Dermis microvascular lymphatic vessel endothelial cell (primary cell): Measurements from ENCODE around the gene PAQR4. TPM values are rescaled to one million over a fixed set of nuclear protein-coding genes. Genes with fewer than 3 reads are reported as not detected.
"Not testable (repeated sequence)": the region's sequence is repeated elsewhere in the genome, so short reads cannot be mapped to it uniquely, and the experiment has no call there.

ENCODE experiments used
- DNase-seq, 2 donors: peaks; one replicate each; pipeline versions ENCODE4 v3.0.0 to v3.0.0-alpha.2; 2010; ENCODE audit warnings: low read depth in 2 of 2
- total RNA-seq: library from RNA; depleted of rRNA; stranded (reverse); fragments of >200 nt; gene quantifications from 2 replicates; pipeline ENCODE4 v1.2.1, GENCODE V29; 2014

The PAQR4 gene
- total RNA-seq: 4.8 and 7.4 TPM in 2 replicates

DNA sequence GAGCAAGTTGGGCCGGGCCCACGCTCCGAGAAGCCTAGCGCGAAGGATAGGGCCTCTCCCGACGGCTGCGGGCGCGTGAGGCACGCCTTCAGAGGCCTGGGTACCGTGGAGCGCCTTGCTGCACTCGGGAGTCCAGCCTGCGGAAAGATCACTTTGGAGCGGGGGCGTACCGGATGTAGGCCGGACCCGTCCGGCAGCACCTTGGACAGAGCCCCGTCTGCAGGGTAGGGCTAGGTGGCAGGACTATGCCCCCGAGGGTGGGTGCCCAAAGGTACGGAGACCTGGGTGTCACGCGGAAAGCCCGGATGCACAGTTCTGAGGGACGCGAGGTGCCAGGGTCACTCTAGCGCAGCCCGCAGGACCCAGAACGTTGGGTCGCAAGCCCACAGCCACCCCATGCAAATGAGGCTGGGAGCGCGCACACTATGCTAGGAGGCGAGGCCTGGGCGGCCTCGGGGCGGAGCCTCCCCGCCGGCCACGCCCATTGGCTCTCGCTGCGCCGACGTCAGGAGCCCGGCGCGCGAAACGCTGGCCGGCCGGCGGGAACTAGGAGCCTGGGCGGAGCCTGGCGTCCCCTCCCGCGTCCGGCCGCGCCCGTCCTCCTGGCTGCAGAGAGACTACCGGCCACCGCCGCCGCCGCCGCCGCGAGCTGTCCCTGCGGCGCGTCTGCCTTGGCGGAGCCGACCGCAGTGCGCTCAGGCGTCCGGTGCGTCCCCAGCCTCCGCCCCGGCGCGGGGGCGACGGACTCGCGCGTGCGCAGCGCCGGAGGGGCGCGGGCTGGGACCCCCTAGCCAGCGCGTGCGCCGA lies at the start of gene PAQR4:
TSS of gene PAQR4 (plus strand) at position 611 of the 807 bp plus-strand sequence. CDS start 327 bp downstream, outside the sequence.
- DNase-seq: peak; percentile 63 to 89

DNA sequence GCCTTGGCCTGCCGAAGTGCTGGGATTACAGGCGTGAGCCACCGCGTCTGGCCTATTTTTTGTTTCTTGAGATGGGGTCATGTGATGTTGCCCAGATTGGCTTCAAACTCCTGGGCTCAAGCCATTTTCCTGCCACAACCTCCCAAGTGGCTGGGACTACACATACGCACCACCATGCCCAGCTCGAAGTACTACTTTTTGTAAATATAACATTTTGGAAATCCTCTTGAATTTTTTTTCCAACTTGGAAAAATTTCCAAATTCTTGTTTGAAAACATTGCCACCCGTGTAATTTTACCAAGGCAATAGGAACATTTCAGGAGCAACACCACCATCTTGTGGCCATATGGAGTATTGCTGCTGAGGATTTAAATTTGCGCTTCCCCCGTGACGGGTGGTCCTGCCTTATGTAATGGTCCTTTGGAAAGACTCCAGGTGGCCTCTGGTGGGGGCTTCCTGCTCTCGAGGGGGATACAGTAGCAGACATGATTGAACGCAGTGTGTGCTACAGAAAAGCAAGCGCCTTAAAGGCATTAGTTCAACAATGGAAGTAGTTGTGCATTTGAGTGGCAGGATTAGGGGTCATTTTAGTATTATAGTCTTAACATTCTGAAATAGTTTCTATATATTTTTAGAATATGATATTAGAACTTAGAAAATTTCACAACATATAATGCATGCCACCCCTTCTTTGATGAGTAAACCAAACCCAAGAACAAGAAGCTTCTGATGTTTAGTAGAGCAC lies 49.5 kb upstream of the PAQR4 start:
- DNase-seq: peak; percentile 66 to 70

DNA sequence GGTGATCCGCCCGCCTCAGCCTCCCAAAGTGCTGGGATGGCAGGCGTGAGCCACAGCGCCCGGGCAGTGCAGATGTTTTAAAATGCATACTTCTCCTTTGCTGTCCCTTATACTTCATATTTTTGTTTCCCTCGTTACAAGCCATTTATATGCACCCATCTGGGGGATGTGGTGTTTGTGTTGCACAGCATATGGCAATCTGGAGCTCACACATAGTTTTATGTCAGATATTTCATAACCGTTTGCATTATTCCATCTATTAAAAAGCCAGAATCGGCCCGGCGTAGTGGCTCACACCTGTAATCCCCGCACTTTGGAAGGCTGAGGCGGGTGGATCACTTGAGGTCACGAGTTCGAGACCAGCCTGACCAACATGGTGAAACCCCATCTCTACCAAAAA lies 45.7 kb upstream of the PAQR4 start:
- no peak for DNase-seq

DNA sequence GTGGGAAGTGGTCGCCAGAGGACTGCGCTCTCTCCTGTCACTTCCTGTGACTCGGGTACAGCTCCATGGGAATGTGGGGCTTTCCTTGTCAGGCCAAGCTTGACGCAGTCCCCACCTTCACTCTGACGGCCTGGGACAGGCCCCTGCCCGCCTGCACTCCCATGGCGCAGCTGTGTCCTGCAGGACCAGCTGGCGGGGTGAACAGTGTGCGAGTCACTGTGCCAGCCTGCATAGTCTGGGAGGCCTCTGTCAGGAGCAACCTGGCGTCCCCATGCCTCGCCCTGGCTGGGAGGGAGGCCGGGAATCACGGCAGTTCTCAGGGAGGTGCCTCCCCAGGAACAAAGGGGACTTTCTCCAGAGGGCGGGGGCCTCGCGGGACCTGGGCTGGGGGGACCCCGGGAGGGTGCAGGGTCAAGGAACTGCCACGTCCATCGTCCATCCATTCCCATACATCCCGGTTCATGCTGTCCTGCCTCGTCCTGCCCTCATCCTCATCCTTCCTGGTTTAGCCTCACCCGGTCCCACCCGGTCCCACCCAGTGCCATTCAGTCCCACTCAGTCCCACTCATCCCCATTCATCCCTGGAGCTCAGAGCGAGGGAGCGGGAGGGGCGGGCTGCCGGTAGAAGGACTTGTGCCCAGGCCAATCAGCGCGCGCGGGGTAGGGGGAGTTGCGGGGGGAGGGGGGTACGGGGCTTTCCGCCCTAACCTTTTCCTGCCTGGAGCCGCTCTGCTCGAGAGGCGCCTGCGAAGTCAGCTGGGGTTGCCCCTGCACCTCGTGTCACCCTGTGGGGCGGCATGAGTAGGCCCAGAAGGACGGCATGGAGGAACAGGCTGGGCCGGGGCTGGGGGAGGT lies 44.0 kb upstream of the PAQR4 start:
- no peak for DNase-seq

DNA sequence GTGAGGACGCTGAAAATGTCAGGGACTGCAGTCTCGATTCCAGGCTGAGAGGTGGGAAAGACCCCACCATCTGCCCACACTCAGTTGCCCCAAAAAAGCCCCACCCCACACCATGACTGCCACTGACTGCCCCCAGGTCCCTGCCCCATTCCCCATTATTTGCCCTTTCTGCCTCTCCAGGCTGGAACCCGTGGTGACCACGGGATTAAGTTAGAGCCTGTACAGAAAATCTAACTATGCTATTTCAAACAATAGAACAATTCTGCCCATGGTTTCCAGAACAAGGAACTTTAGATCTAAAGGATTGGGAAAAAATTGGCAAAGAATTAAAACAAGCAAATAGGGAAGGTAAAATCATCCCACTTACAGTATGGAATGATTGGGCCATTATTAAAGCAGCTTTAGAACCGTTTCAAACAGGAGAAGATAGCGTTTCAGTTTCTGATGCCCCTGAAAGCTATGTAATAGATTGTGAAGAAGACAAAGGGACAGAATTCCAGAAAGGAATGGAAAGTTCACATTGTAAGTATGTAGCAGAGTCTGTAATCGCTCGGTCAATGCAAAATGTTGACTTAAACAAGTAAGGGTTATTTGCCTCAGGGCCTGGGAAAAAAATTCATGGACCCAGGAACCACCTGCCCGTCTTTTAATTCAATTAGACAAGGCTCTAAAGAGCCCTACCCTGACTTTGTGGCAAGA lies 43.0 kb upstream of the PAQR4 start:
- no peak for DNase-seq

DNA sequence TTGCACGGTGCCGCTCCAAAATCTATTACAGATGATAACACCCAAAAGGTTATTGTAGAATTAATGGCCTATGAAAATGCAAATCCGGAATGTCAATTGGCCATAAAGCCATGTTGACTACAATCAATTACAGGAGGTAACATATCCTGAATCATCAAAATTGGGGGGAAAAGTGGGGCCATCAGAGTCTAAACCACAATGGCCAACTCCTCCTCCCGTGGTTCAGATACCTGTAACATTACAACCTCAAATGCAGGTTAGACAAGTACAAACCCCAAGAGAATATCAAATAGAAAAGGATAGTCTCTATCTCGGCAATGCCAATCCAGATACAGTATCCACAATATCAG lies 42.5 kb upstream of the PAQR4 start:
- DNase-seq: no peak

DNA sequence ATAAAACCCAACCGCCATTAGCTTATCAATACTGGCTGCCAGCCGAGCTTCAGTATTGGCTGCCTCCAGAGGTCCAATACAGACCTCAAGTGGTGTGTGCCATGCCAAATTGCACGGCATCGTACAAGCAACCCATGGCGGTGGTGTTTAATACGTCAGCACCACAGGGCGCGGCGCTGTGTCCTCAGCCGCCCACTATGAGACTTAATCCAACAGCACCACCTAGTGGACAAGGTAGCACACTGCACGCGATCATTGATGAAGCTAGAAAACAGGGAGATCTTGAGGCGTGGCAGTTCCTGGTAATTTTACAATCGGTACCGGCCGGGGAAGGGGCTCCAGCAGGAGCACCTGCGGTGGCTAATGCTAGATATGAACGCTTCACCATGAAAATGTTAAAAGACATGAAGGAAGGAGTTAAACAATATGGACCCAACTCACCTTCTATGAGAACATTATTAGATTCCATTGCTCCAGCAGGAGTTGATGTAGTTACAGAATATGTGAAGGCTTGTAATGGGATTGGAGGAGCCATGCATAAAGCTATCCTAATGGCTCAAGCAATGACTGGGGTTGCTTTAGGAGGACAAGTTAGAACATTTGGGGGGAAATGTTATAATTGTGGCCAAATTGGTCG lies 42.0 kb upstream of the PAQR4 start:
- peak; percentile 40 to 83 for DNase-seq

DNA sequence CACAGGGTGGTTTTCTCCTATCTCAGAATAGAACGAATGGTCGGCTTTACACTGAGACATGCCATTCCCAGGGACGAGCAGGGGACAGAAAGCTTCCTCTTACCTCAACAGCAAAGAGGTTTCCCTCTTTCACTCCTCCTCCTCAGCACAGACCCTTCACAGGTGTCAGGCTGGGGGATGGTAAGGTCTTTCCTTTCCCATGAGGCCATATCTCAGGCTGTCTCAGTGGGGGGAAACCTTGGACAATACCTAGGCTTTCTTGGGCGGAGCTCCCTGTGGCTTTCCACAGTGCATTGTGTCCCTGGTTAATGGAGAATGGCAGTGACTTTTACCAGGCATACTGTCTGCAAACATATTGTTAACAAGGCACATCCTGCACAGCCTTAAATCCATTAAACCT lies 41.0 kb upstream of the PAQR4 start:
- not testable (repeated sequence) for DNase-seq

DNA sequence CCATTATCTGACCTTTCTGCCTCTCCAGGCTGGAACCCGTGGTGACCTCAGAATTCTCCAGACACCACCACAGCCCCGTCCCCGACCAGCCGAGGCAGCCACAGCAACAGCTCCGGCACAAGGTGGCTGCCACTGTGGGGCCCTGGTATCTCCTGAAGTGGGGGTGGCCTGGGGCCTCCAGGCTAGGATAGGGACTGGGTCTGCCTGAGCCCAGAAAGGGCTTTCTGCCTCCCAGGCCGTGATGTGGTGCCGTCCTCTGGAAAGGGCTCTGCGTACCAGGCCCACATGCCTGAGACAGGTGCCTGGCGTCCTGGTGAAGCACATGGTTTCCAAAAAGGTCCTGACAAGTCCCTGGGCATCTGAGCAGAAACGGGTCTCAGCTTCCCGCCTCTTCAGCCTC lies 40.4 kb upstream of the PAQR4 start:
- DNase-seq: no peak

DNA sequence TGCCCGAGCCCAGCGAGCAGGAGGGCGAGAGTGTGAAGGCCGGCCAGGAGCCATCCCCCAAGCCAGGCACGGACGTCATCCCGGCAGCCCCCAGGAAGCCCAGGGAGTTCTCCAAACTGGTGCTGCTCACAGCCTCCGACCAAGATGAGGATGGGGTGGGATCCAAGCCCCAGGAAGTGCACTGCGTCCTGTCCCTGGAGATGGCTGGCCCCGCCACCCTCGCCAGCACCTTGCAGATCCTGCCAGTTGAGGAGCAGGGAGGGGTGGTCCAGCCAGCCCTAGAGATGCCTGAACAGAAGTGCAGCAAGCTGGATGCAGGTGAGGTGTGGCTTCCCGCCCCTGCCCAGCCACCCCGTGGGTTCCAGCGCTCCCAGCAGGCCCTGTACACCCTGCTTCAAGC lies 39.5 kb upstream of the PAQR4 start:
- DNase-seq: no peak

DNA sequence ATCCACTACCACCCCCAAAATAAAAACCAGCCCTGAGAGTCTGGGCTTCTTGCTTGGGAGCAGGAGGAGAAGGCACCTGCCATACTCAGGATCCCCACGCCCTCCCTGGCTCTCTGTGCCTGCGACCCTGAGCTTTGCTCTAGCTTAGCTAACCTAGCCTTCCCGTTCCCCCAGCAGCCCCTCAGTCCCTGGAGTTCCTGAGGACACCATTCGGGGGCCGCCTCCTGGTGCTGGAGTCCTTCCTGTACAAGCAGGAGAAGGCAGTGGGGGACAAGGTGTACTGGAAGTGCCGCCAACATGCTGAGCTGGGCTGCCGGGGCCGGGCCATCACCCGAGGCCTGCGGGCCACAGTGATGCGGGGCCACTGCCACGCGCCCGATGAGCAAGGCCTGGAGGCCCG lies 38.9 kb upstream of the PAQR4 start:
- no peak for DNase-seq

DNA sequence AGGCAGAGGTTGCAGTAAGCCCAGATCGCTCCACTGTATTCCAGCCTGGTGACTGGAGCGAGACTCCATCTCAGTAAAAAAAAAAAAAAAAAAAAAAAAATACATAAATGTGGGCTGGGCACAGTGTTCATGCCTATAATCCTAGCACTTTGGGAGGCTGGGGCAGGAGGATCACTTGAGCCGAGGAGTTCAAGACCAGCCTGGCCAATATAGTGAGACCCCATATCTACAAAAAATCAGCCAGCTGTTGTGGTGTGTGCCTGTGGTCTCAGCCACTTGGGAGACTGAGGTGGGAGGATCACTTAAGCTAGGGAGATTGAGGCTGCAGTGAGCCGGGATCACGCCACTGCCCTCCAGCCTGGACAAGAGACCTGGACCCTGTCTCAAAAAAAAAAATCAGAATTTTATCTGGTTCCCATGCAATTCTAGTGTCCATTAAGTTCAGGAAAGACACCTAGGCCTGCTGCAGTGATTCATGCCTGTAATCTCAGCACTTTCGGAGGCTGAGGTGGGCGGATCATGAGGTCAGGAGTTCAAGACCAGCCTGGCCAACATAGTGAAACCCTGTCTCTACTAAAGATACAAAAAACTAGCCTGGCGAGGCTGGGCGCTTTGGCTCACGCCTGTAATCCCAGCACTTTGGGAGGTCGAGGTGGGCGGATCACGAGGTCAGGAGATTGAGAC lies 37.8 kb upstream of the PAQR4 start:
- not testable (repeated sequence) for DNase-seq

DNA sequence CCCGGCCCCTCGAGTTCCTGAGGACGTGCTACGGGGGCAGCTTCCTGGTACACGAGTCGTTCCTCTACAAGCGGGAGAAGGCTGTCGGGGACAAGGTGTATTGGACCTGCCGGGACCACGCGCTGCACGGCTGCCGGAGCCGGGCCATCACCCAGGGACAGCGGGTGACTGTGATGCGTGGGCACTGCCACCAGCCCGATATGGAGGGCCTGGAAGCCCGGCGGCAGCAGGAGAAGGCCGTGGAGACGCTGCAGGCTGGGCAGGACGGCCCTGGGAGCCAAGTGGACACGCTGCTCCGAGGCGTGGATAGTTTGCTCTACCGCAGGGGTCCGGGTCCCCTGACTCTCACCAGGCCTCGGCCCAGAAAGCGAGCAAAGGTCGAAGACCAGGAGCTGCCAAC lies 36.0 kb upstream of the PAQR4 start:
- no peak for DNase-seq

DNA sequence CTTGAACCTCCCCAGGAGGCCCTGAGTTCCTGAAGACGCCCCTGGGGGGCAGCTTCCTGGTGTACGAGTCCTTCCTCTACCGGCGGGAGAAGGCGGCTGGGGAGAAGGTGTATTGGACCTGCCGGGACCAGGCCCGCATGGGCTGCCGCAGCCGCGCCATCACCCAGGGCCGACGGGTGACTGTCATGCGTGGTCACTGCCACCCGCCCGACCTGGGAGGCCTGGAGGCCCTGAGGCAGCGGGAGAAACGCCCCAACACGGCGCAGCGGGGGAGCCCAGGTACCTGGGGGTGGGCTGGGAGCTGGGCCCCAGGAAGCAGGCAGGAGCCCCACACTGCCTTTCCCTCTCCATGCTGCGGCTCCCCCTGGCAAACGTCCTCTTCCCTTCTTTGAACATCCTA lies 35.4 kb upstream of the PAQR4 start:
- no peak for DNase-seq

DNA sequence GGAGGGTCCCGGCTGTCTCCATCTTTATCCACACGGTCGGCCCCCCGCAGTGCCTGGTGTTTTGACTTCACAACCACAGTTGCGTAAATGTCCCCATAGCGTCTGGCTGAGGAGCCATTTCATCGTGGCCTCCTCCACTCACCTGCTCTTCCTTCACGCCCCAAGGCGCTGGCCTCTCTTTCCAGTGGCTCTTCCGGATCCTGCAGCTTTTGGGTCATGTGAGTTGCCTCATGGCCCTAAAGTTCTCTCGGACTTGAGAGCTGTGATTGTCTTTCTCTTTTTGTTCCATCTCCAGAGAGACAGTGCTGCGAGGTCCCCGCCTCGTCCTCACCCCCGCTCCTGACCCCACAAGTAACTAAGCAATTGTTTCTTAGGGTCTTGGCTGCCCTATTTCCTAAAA lies 34.7 kb upstream of the PAQR4 start:
- DNase-seq: no peak

DNA sequence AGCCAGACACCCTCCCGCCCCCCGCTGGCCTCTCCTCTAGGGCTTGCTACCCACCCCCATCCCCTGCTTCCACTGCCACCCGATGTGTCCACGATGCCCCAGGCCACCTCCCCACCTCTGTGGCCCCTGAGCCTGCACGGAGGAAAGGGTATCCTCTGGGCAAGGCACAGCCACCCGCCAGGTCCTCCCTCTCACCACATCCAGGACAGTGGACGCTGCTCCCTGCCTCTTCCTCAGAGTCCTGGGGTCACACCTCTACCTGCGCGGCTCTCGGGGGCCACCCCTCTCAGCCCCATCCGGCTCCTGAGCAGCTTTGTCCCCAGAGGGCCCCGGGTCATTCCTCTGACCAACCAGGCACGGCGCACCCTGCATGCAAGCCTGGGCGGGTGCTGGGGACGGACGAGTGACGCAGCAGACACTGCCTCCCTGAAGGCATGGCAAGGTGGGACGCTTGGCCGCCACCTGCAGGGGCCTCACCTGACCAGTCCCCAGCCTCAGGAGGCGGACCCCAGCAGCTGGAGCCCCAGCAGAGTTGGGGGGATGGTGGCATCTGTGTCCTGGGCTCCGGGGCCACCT lies 32.6 kb upstream of the PAQR4 start:
- no peak for DNase-seq

DNA sequence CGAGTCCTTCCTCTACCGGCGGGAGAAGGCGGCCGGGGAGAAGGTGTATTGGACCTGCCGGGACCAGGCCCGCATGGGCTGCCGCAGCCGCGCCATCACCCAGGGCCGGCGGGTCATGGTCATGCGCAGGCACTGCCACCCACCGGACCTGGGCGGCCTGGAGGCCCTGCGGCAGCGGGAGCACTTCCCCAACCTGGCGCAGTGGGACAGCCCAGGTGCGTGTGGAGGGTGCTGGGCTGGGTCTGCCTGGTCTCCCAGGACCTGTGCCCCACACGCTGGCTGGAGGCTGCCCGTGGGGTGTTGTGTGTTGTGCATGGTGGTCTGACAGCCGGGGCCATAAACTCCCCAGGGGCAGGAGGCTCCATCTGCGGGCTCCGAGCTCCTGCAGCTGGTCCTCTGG lies 32.0 kb upstream of the PAQR4 start:
- no peak for DNase-seq

DNA sequence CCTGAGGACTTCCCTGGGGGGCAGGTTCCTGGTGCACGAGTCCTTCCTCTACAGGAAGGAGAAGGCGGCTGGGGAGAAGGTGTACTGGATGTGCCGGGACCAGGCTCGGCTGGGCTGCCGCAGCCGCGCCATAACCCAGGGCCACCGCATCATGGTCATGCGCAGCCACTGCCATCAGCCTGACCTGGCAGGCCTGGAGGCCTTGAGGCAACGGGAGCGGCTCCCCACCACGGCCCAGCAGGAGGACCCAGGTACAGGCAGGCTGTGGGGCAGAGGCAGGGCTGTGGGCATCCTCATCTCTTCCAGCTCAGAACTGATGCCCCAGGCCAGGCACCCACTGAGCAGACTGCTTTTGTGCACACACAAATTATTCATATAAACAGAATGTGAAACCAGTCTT lies 30.9 kb upstream of the PAQR4 start:
- DNase-seq: no peak

DNA sequence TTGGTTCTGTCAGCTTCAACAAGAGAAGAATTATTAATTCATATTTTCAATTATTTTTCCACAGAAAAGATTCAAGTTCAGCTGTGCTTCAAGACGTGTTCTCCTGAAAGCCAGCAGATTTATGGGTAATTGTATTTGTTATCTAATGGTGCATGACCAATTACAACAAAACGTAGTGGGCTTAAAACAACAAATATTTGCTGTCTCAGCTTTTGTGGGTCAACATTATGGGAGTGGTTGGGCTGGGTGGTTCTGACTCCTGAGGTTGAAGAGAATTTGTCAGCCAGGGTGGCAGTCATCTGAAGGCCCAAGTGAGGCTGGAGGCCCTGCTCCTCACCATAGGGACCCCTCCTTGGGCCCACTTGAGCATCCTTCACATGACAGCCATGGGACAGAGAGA lies 29.2 kb upstream of the PAQR4 start:
- no peak for DNase-seq

DNA sequence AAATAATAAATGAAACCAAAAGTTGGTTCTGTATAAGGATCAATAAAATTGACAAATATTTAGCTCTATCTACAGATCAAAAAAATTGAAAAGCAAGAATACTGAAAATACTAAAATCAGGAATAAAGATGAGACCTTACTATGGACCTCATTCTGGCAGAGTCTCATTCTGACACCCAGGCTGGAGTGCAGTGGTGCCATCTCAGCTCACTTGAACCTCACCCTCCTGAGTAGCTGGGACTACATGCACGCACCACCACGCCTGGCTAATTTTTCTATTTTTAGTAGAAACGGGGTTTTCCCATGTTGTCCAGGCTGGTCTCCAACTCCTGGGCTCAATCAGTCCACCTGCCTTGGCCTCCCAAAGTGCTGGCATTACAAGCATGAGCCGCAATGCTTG lies 27.1 kb upstream of the PAQR4 start:
- DNase-seq: no peak
